ENCODE data around the gene ELP2. TPM values are rescaled to one million over a fixed set of nuclear protein-coding genes. Genes with fewer than 3 reads are reported as not detected.

The ELP2 gene
- total and polyA plus RNA-seq, 8 donors = 35.1 to 73.3 (median 50.3) TPM

- Histone ChIP-seq H3K27ac (no peak overlapping the region), H3K4me1 (no peaks in the 10 kb centered on the region), H3K27me3 (no peaks in the 10 kb centered on the region), H3K36me3 (peaks cover 0 to 30% (median 15%) of the 10 kb centered on the region in 3 donors), H3K4me3 (no peak overlapping the region), H3K9me3 (no peaks in the 10 kb centered on the region)
- ATAC-seq (no peak), FAIRE-seq (no peak), DNase-seq (no peak)
- intact Hi-C loops (cut with DNase I) = no loop called here
- 89 to 90% methylated on average over 5 of the region's 5 CpGs for WGBS, 2 donors
- TF ChIP-seq CTCF (IDR thresholded peaks at IDR 0.05) = no peak
Observed at GRCh38 chr18:36139245-36139644, 9.5 kb downstream of the ELP2 start.

GRCh38 chr18:36141576-36141975 lies 11.9 kb downstream of the ELP2 start:
- no peak for TF ChIP-seq CTCF (IDR thresholded peaks at IDR 0.05)
- Histone ChIP-seq H3K36me3 (peaks cover 0 to 49% (median 22%) of the 10 kb centered on the region in 3 donors), H3K4me1 (no peaks in the 10 kb centered on the region), H3K27ac (no peak overlapping the region), H3K27me3 (no peaks in the 10 kb centered on the region), H3K9me3 (no peaks in the 10 kb centered on the region), H3K4me3 (no peak overlapping the region)
- intact Hi-C loops (cut with DNase I) = no loop called here
- ATAC-seq (no peak), DNase-seq (no peak), FAIRE-seq (no peak)
- WGBS, 2 donors = 91 to 95% methylated on average over 4 of the region's 4 CpGs

- H3K4me3 ChIP-seq = no peak overlapping the region
- TF ChIP-seq CTCF (IDR thresholded peaks at IDR 0.05) = no peak
- ATAC-seq = no peak
- no peaks in the 10 kb centered on the region for H3K9me3 ChIP-seq
- FAIRE-seq = no peak
- no peak overlapping the region for H3K27ac ChIP-seq
- no peak for DNase-seq
- no peaks in the 10 kb centered on the region for H3K27me3 ChIP-seq
- H3K36me3 ChIP-seq = peaks cover 0 to 50% (median 22%) of the 10 kb centered on the region in 3 donors
- 92 to 95% methylated on average over 3 of the region's 3 CpGs for WGBS, 2 donors
- intact Hi-C loops (cut with DNase I) = no loop called here
- no peaks in the 10 kb centered on the region for H3K4me1 ChIP-seq
Observed at GRCh38 chr18:36142751-36143150, 13.1 kb downstream of the ELP2 start.

- Histone ChIP-seq H3K27me3 (no peaks in the 10 kb centered on the region), H3K27ac (no peak overlapping the region), H3K4me3 (no peak overlapping the region), H3K36me3 (peaks cover 0 to 50% (median 25%) of the 10 kb centered on the region in 3 donors), H3K4me1 (no peaks in the 10 kb centered on the region), H3K9me3 (no peaks in the 10 kb centered on the region)
- ATAC-seq (no peak), DNase-seq (no peak), FAIRE-seq (no peak)
- no peak for TF ChIP-seq CTCF (IDR thresholded peaks at IDR 0.05)
- intact Hi-C loops (cut with DNase I) = no loop called here
- WGBS, 2 donors = 96 to 97% methylated on average over 1 of the region's 2 CpGs
Observed at GRCh38 chr18:36143391-36143790, 13.7 kb downstream of the ELP2 start.

GRCh38 chr18:36149514-36150289 lies 20.0 kb downstream of the ELP2 start:
- no peak for TF ChIP-seq CTCF (IDR thresholded peaks at IDR 0.05)
- intact Hi-C loops (cut with DNase I) = no loop called here
- no peak for DNase-seq
- Histone ChIP-seq H3K4me3 (no peak overlapping the region), H3K27ac (no peak overlapping the region), H3K27me3 (no peaks in the 10 kb centered on the region), H3K4me1 (no peaks in the 10 kb centered on the region), H3K36me3 (peaks cover 0 to 43% (median 11%) of the 10 kb centered on the region in 3 donors), H3K9me3 (no peaks in the 10 kb centered on the region)
- 88 to 89% methylated on average over 5 of the region's 5 CpGs for WGBS, 2 donors
- no peak for ATAC-seq
- FAIRE-seq = no peak
